K562 (cell line): ENCODE results near the gene GHSR.

Source experiments
- FOSL1 ChIP-seq: fragments of 200-800 bp; sonication (Bioruptor generic); conservative IDR thresholded peaks from 2 replicates; pipeline ENCODE4 v1.6.1; 2016; ENCODE audit warnings: missing genetic modification characterization, missing compliant biosample characterization
- GABPA ChIP-seq: fragments of 200-800 bp; sonication (Bioruptor generic); conservative IDR thresholded peaks from 2 replicates; pipeline ENCODE4 v1.6.1; 2016; ENCODE audit warnings: low read depth, missing genetic modification characterization, missing compliant biosample characterization
- PHB ChIP-seq: fragments of 250-450 bp; sonication (Bioruptor Pico); IDR thresholded peaks from 2 replicates; pipeline ENCODE4 v1.5.0; 2021
- SIN3A ChIP-seq, 2 experiments: fragments of 150-350 bp in 1 of 2; IDR thresholded peaks; 2 replicates each; pipeline ENCODE4 v1.6.1; 2011 to 2016; ENCODE audit warnings: borderline replicate concordance in 2 of 2, low read depth in 2 of 2, low read length in 2 of 2, mild to moderate bottlenecking in 2 of 2, moderate library complexity in 2 of 2; ENCODE audit not compliant: control insufficient read depth in 1 of 2
- TGIF2 ChIP-seq: sonication (generic); formaldehyde crosslinking; IDR thresholded peaks from 2 replicates; pipeline ENCODE4 v1.8.1; 2022; ENCODE audit warnings: mild to moderate bottlenecking, missing genetic modification reagents, moderate library complexity
- ZNF696 ChIP-seq: fragments of 250-450 bp; sonication (Bioruptor Pico); conservative IDR thresholded peaks from 2 replicates; pipeline ENCODE4 v1.4.0; 2020; ENCODE audit warnings: mild to moderate bottlenecking, moderate library complexity
- TF ChIP-seq, protein P1 (sequence below), 2 experiments: fragments of 450-650 bp in 1 of 2; sonication (generic) in 1 of 2; formaldehyde crosslinking in 1 of 2; IDR thresholded peaks in 1 of 2; conservative IDR thresholded peaks in 1 of 2; 2 replicates each; pipeline versions ENCODE4 v1.6.1 to v1.8.1; 2016 to 2023; ENCODE audit warnings: mild to moderate bottlenecking in 2 of 2, moderate library complexity in 2 of 2, inconsistent platforms in 1 of 2, missing genetic modification reagents in 1 of 2
- TF ChIP-seq, protein P2 (sequence below), 2 experiments: IDR thresholded peaks; 2 replicates each; pipeline ENCODE4 v1.6.1; 2012; ENCODE audit warnings: improper control_type of control experiment in 2 of 2, low read depth in 2 of 2, low read length in 2 of 2, borderline replicate concordance in 1 of 2
- TF ChIP-seq, protein P3 (sequence below): conservative IDR thresholded peaks from 2 replicates; pipeline ENCODE4 v1.6.1; 2011; ENCODE audit warnings: low read depth, mild to moderate bottlenecking, low read length; ENCODE audit not compliant: control insufficient read depth
- TF ChIP-seq, protein P4 (sequence below), 3 experiments: IDR thresholded peaks in 2 of 3; conservative IDR thresholded peaks in 1 of 3; 2 replicates each; pipeline ENCODE4 v1.5.1; 2011 to 2012; ENCODE audit warnings: low read length in 3 of 3, mild to moderate bottlenecking in 3 of 3, control low read depth in 2 of 3, improper control_type of control experiment in 1 of 3, inconsistent platforms in 1 of 3, low read depth in 1 of 3, mixed read lengths in 1 of 3, moderate library complexity in 1 of 3; ENCODE audit not compliant: insufficient read depth in 2 of 3

DNA sequence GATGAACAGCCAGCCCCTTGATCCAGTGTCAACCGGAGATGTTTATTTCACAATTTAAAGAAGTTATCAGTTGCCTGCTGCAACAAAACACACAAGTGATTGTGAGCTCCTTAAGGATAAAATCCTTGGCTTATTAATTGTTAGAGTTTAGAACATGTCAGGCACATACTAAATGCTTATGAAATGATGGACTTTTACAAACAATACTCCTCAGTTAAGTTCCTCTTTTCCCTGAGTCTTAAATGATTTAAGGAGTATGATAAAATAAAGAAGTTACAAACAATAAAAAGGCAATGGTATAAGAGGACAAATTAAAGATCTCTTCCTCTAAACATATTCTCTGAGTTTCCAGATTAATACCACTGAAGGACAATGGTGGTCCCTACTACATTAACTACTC, 5.7 kb downstream of the GHSR start:
- TF ChIP-seq GABPA (tag) (no peak), SIN3A (IDR thresholded peaks at IDR 0.05; ENCODE audit: borderline replicate concordance in 2 of 2, control insufficient read depth in 1 of 2, low read depth in 2 of 2, low read length in 2 of 2) (no peak), TGIF2 (CRISPR knock-in tag) (no peak), FOSL1 (tag) (no peak), PHB (CRISPR knock-in tag) (no peak), ZNF696 (CRISPR knock-in tag) (no peak)
- TF ChIP-seq, protein P1, sequence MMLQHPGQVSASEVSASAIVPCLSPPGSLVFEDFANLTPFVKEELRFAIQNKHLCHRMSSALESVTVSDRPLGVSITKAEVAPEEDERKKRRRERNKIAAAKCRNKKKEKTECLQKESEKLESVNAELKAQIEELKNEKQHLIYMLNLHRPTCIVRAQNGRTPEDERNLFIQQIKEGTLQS (IDR thresholded peaks at IDR 0.05): no peak
- TF ChIP-seq, protein P1 (CRISPR knock-in tag; conservative IDR thresholded peaks at IDR 0.05): no peak
- TF ChIP-seq, protein P2, sequence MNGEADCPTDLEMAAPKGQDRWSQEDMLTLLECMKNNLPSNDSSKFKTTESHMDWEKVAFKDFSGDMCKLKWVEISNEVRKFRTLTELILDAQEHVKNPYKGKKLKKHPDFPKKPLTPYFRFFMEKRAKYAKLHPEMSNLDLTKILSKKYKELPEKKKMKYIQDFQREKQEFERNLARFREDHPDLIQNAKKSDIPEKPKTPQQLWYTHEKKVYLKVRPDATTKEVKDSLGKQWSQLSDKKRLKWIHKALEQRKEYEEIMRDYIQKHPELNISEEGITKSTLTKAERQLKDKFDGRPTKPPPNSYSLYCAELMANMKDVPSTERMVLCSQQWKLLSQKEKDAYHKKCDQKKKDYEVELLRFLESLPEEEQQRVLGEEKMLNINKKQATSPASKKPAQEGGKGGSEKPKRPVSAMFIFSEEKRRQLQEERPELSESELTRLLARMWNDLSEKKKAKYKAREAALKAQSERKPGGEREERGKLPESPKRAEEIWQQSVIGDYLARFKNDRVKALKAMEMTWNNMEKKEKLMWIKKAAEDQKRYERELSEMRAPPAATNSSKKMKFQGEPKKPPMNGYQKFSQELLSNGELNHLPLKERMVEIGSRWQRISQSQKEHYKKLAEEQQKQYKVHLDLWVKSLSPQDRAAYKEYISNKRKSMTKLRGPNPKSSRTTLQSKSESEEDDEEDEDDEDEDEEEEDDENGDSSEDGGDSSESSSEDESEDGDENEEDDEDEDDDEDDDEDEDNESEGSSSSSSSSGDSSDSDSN (IDR thresholded peaks at IDR 0.05; ENCODE audit: borderline replicate concordance in 1 of 2, low read depth in 2 of 2, low read length in 2 of 2): no peak
- TF ChIP-seq, protein P3, sequence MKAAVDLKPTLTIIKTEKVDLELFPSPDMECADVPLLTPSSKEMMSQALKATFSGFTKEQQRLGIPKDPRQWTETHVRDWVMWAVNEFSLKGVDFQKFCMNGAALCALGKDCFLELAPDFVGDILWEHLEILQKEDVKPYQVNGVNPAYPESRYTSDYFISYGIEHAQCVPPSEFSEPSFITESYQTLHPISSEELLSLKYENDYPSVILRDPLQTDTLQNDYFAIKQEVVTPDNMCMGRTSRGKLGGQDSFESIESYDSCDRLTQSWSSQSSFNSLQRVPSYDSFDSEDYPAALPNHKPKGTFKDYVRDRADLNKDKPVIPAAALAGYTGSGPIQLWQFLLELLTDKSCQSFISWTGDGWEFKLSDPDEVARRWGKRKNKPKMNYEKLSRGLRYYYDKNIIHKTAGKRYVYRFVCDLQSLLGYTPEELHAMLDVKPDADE: no peak
- TF ChIP-seq, protein P4, sequence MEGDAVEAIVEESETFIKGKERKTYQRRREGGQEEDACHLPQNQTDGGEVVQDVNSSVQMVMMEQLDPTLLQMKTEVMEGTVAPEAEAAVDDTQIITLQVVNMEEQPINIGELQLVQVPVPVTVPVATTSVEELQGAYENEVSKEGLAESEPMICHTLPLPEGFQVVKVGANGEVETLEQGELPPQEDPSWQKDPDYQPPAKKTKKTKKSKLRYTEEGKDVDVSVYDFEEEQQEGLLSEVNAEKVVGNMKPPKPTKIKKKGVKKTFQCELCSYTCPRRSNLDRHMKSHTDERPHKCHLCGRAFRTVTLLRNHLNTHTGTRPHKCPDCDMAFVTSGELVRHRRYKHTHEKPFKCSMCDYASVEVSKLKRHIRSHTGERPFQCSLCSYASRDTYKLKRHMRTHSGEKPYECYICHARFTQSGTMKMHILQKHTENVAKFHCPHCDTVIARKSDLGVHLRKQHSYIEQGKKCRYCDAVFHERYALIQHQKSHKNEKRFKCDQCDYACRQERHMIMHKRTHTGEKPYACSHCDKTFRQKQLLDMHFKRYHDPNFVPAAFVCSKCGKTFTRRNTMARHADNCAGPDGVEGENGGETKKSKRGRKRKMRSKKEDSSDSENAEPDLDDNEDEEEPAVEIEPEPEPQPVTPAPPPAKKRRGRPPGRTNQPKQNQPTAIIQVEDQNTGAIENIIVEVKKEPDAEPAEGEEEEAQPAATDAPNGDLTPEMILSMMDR (IDR thresholded peaks at IDR 0.05 in 2 of 3, conservative IDR thresholded peaks at IDR 0.05 in 1 of 3; ENCODE audit: insufficient read depth in 2 of 3, low read depth in 1 of 3, low read length in 3 of 3): no peak
